Lower leg skin (tissue), 4 donors: ENCODE measurements around the gene TMEM220. TPM values are rescaled to one million over a fixed set of nuclear protein-coding genes. Genes with fewer than 3 reads are reported as not detected.

Experiments
- DNase-seq, 2 donors: peaks; one replicate each; pipeline ENCODE4 v3.0.0-alpha.2; 2019; ENCODE audit warnings: low spot score in 2 of 2
- H3K4me3 ChIP-seq: fragments of 200-600 bp; sonication (generic); 2 replicates; pipeline ENCODE4 v1.5.1; 2017; ENCODE audit warnings: mild to moderate bottlenecking, low read depth; ENCODE audit not compliant: poor library complexity, severe bottlenecking
- CTCF ChIP-seq, 3 donors: fragments of 450-650 bp; IDR thresholded peaks; one replicate each; pipeline ENCODE4 v1.5.1; 2016; ENCODE audit warnings: antibody characterized with exemption in 3 of 3, mild to moderate bottlenecking in 3 of 3, moderate library complexity in 2 of 3
- POLR2A ChIP-seq, 2 donors: fragments of 450-650 bp; IDR thresholded peaks; one replicate each; pipeline ENCODE4 v1.6.1; 2016 to 2017; ENCODE audit warnings: antibody characterized with exemption in 2 of 2, mild to moderate bottlenecking in 1 of 2, moderate library complexity in 1 of 2
- WGBS, 2 donors: methylation state at CpG; one replicate each; pipeline ENCODE4 v1.1.5; 2018; 5-methylcytosine and 5-hydroxymethylcytosine counted together
- intact Hi-C: fragments of 100-400 bp; cut with DNase I; formaldehyde crosslinking; loops from one replicate; pipeline ENCODE4 v1.15.0; 2023; ENCODE audit warnings: low total_unique reads
- total RNA-seq, 4 donors: library from RNA; depleted of rRNA; stranded (reverse); fragments of >200 nt; gene quantifications; one replicate each; pipeline ENCODE4 v1.1.0, GENCODE V29; 2016

TMEM220 gene
- total RNA-seq, 4 donors from 2014 or later, result 2.8 to 54.5 (median 3.7) TPM

GRCh38 chr17:10775740-10776356 is 46.0 kb upstream of the TMEM220 start:
- no peak overlapping the region for H3K4me3 ChIP-seq
- WGBS, 2 donors, result 75% methylated on average over 5 of the region's 5 CpGs
- DNase-seq, result no peak
- intact Hi-C loops, result no loop called here
- no peak for TF ChIP-seq CTCF (IDR thresholded peaks at IDR 0.05)
- no peak for TF ChIP-seq POLR2A (IDR thresholded peaks at IDR 0.05)

- no peak overlapping the region for H3K4me3 ChIP-seq
- 83 to 93% methylated on average over 4 of the region's 4 CpGs for WGBS, 2 donors
- TF ChIP-seq CTCF (IDR thresholded peaks at IDR 0.05) (no peak), POLR2A (IDR thresholded peaks at IDR 0.05) (no peak)
- peak in 1 of 2 donors; percentile 50 for DNase-seq
- intact Hi-C loops, result no loop called here
Observed at GRCh38 chr17:10775058-10775457, 45.2 kb upstream of the TMEM220 start.

GRCh38 chr17:10773391-10773790 is 43.6 kb upstream of the TMEM220 start:
- TF ChIP-seq CTCF (IDR thresholded peaks at IDR 0.05) (no peak), POLR2A (IDR thresholded peaks at IDR 0.05) (no peak)
- no peak overlapping the region for H3K4me3 ChIP-seq
- 30 to 39% methylated on average over 2 of the region's 2 CpGs for WGBS, 2 donors
- DNase-seq, result peak in 1 of 2 donors; percentile 20
- intact Hi-C loops, result no loop called here

GRCh38 chr17:10772425-10773380 is 42.9 kb upstream of the TMEM220 start:
- TF ChIP-seq CTCF (IDR thresholded peaks at IDR 0.05) (no peak), POLR2A (IDR thresholded peaks at IDR 0.05) (no peak)
- DNase-seq, result peak in 1 of 2 donors; percentile 83
- WGBS, 2 donors, result 44 to 46% methylated on average over 9 of the region's 9 CpGs
- intact Hi-C loops, result no loop called here
- H3K4me3 ChIP-seq, result no peak overlapping the region

- no peak overlapping the region for H3K4me3 ChIP-seq
- intact Hi-C loops, result no loop called here
- 93 to 96% methylated on average over 2 of the region's 2 CpGs for WGBS, 2 donors
- TF ChIP-seq POLR2A (IDR thresholded peaks at IDR 0.05), result no peak
- no peak for TF ChIP-seq CTCF (IDR thresholded peaks at IDR 0.05)
- DNase-seq, result peak in 1 of 2 donors; percentile 53
Observed at GRCh38 chr17:10771148-10771547, 41.3 kb upstream of the TMEM220 start.
